Spleen (tissue), 11 donors: ENCODE results near the gene PRKG1. TPM values are rescaled to one million over a fixed set of nuclear protein-coding genes. Genes with fewer than 3 reads are reported as not detected.

Source experiments
- microRNA-seq, 3 donors: library from miRNA; unstranded; fragments of <30 nt; microRNA quantifications; one replicate each; pipeline versions ENCODE4 to v1.1.0, GENCODE V29; 2019 to 2020
- polyA plus RNA-seq, 3 donors: library from polyadenylated mRNA; stranded (reverse); fragments of 200-250 nt; gene quantifications; one replicate each; pipeline ENCODE4 v1.2.1, GENCODE V29; 2013
- small RNA-seq, 4 donors: library from RNA; depleted of rRNA; stranded (forward); fragments of <200 nt; gene quantifications; one replicate each; pipeline ENCODE3, GENCODE V24; 2016
- total RNA-seq, 7 donors: library from RNA; depleted of rRNA in 3 of 7; stranded (reverse); fragments of >200 nt in 3 of 7; fragmentation: NEBNext Ultra II Directional in 4 of 7; extraction: Animal tissue kit (Norgen Biotek cat#: 25700) in 4 of 7; gene quantifications; one replicate each; pipeline versions ENCODE4 v1.1.0 to v1.2.1, GENCODE V29; 2016 to 2021
- donor health status: healthy with polysubstance abuse.
- donor health status: DM: no; HTN: no; CAD: no; lungs with moderate emphysema.
- donor health status: DM: no; HTN: no; CAD: no.
- donor health status: Bipolar disorder and iron deficiency.
- donor health status: healthy.
- donor health status: DM: no; HTN: no; CAD: no.
- donor health status: DM: yes; HTN: yes; CAD: no.

PRKG1 gene
- total and polyA plus RNA-seq, 10 donors = 0.65 to 10.5 (median 7.2) TPM

Small RNA genes lying within 50 kb of the gene (microRNA-seq; reads per million reads assigned to microRNA genes)
- 0.57 to 3.5 (median 0.72) reads per million in 3 donors for gene MIR605

Small RNA genes lying within 50 kb of the gene (small RNA-seq; reads per million reads assigned to genes)
- gene MIR605 = 0 reads per million in 4 donors

Other genes starting within 250 kb of the PRKG1 start
- not detected for gene A1CF, start 188.9 kb upstream of the PRKG1 start, total RNA-seq
- gene A1CF, start 188.9 kb upstream of the PRKG1 start, polyA plus RNA-seq = under 1 TPM in 1 of 3 donors, not detected in 2; under 0.01 TPM